ENCODE data around the gene NSUN6.

- TF ChIP-seq RAD21 (IDR thresholded peaks at IDR 0.05; ENCODE audit: low read length) (no peak), YY1 (IDR thresholded peaks at IDR 0.05; ENCODE audit: low read depth) (no peak), CTCF (IDR thresholded peaks at IDR 0.05) (no peak), EP300 (IDR thresholded peaks at IDR 0.05; ENCODE audit: borderline replicate concordance in 1 of 2, low read depth in 1 of 2, low read length in 1 of 2) (no peak), ELF1 (IDR thresholded peaks at IDR 0.05) (no peak), USF1 (IDR thresholded peaks at IDR 0.05; ENCODE audit: borderline replicate concordance, low read depth) (no peak), POLR2AphosphoS5 (IDR thresholded peaks at IDR 0.05; ENCODE audit: low read depth, low read length) (no peak), RCOR1 (IDR thresholded peaks at IDR 0.05; ENCODE audit: low read length) (no peak), TEAD4 (IDR thresholded peaks at IDR 0.05; ENCODE audit: borderline replicate concordance, insufficient read depth) (no peak), RXRA (IDR thresholded peaks at IDR 0.05; ENCODE audit: borderline replicate concordance, low read depth) (no peak), GATA2 (CRISPR knock-in tag; IDR thresholded peaks at IDR 0.05) (no peak), SIN3A (IDR thresholded peaks at IDR 0.05; ENCODE audit: borderline replicate concordance, low read depth, low read length) (no peak)
- TF ChIP-seq, protein P1, sequence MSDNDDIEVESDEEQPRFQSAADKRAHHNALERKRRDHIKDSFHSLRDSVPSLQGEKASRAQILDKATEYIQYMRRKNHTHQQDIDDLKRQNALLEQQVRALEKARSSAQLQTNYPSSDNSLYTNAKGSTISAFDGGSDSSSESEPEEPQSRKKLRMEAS (IDR thresholded peaks at IDR 0.05; ENCODE audit: low read depth), result no peak
Observed at GRCh38 chr10:18656724-18657123, 5.3 kb upstream of the NSUN6 start.

All from SK-N-SH (cell line).